Endothelial cell of umbilical vein (primary cell): ENCODE measurements around the gene SETSIP. TPM values are rescaled to one million over a fixed set of nuclear protein-coding genes. Genes with fewer than 3 reads are reported as not detected.

Source experiments
- BruUV-seq: library from RNA; stranded (reverse); fragments of 400-500 nt; replicated peaks from 2 replicates; lab custom pipeline; 2021; lab: Mats Ljungman, UMichigan
- CTCF ChIA-PET: fragments of 300-600, 350-600 bp; sonication (Branson Sonifier 250); formaldehyde crosslinking; loops from one replicate; lab custom pipeline; 2021; ENCODE audit warnings: antibody characterized with exemption, inconsistent platforms; lab: Charles Lee
- POLR2A ChIA-PET: fragments of 300-600, 350-600 bp; sonication (Branson Sonifier 250); formaldehyde crosslinking; loops from one replicate; lab custom pipeline; 2021; ENCODE audit warnings: antibody characterized with exemption, inconsistent platforms; lab: Charles Lee
- DNase-seq: peaks from one replicate; pipeline ENCODE4 v3.0.0-alpha.2; 2011; ENCODE audit warnings: low read depth, low spot score
- FAIRE-seq: peaks from 2 replicates; lab custom pipeline; 2011; peaks lifted over from hg19 to GRCh38; lab: Jason Lieb, UNC
- H2AFZ ChIP-seq: 2 replicates; pipeline ENCODE4 v1.6.0; 2012; ENCODE audit warnings: low read depth, low read length, control low read depth, inconsistent platforms
- H3K27ac ChIP-seq: 2 replicates; pipeline ENCODE4 v1.5.1; 2011; ENCODE audit warnings: low read depth, mild to moderate bottlenecking, control low read depth, low read length, moderate library complexity; ENCODE audit not compliant: insufficient read depth
- H3K27me3 ChIP-seq, 2 experiments: 2 replicates each; pipeline versions ENCODE4 v1.6.0 to v1.6.1; 2011; ENCODE audit warnings: low read length in 2 of 2, mixed read lengths in 1 of 2; ENCODE audit not compliant: control insufficient read depth in 2 of 2, insufficient read depth in 2 of 2
- H3K36me3 ChIP-seq, 2 experiments: 2 replicates in 1 of 2; 3 replicates in 1 of 2; pipeline ENCODE4 v1.5.1; 2011; ENCODE audit warnings: low read length in 2 of 2, mild to moderate bottlenecking in 1 of 2, moderate library complexity in 1 of 2; ENCODE audit not compliant: control insufficient read depth in 2 of 2, insufficient read depth in 2 of 2; ENCODE audit errors: extremely low read depth in 1 of 2
- H3K4me1 ChIP-seq: 3 replicates; pipeline ENCODE4 v1.5.1; 2011; ENCODE audit warnings: mild to moderate bottlenecking, low read length; ENCODE audit not compliant: control insufficient read depth, insufficient read depth; ENCODE audit errors: extremely low read depth
- H3K4me2 ChIP-seq: 2 replicates; pipeline ENCODE4 v1.6.1; 2011; ENCODE audit warnings: low read length, control low read depth, mixed read lengths; ENCODE audit not compliant: insufficient read depth
- H3K4me3 ChIP-seq, 3 experiments: fragments of 200-600 bp in 1 of 3; sonication (generic), shearing (Covaris generic) in 1 of 3; replicated peaks in 1 of 3; 2 replicates each; pipeline ENCODE4 v1.5.1; 2011 to 2016; ENCODE audit warnings: control low read depth in 3 of 3, low read length in 3 of 3, mild to moderate bottlenecking in 2 of 3, inconsistent platforms in 1 of 3, low read depth in 1 of 3, moderate library complexity in 1 of 3; ENCODE audit not compliant: insufficient read depth in 1 of 3
- H3K79me2 ChIP-seq: 2 replicates; pipeline ENCODE4 v1.6.0; 2012; ENCODE audit warnings: low read length, inconsistent platforms; ENCODE audit not compliant: control insufficient read depth, insufficient read depth
- H3K9ac ChIP-seq: replicated peaks from 2 replicates; pipeline ENCODE3; 2011; ENCODE audit warnings: low read length, control low read depth; ENCODE audit not compliant: insufficient read depth; ENCODE audit errors: extremely low read depth
- H3K9me1 ChIP-seq: replicated peaks from 3 replicates; pipeline ENCODE4 v1.6.0; 2011; ENCODE audit warnings: mild to moderate bottlenecking, low read length; ENCODE audit not compliant: control insufficient read depth, insufficient read depth; ENCODE audit errors: extremely low read depth
- H3K9me3 ChIP-seq: replicated peaks from 2 replicates; pipeline ENCODE4 v1.5.1; 2012; ENCODE audit warnings: low read length, inconsistent platforms; ENCODE audit not compliant: control insufficient read depth, insufficient read depth
- H4K20me1 ChIP-seq: replicated peaks from 2 replicates; pipeline ENCODE3; 2011; ENCODE audit warnings: mild to moderate bottlenecking, low read length; ENCODE audit not compliant: control insufficient read depth, insufficient read depth; ENCODE audit errors: extremely low read depth
- GATA2 ChIP-seq: IDR thresholded peaks from 2 replicates; pipeline ENCODE4 v1.7.0; 2011; ENCODE audit warnings: low read depth, mild to moderate bottlenecking, moderate library complexity, mixed read lengths, low read length; ENCODE audit not compliant: insufficient read length, insufficient read depth
- JUN ChIP-seq: IDR thresholded peaks from 2 replicates; pipeline ENCODE4 v1.6.1; 2011; ENCODE audit warnings: borderline replicate concordance, low read depth; ENCODE audit not compliant: insufficient read length, insufficient read depth
- MYC ChIP-seq: IDR thresholded peaks from one replicate; pipeline ENCODE4 v1.6.1; 2011; ENCODE audit warnings: mild to moderate bottlenecking, low read depth, low read length
- POLR2A ChIP-seq: IDR thresholded peaks from 2 replicates; pipeline ENCODE4 v1.6.1; 2012; ENCODE audit warnings: low read depth, mild to moderate bottlenecking, control low read depth, low read length
- POLR2AphosphoS5 ChIP-seq: IDR thresholded peaks from 2 replicates; pipeline ENCODE4 v1.6.1; 2012; ENCODE audit warnings: low read depth, mild to moderate bottlenecking, control low read depth, low read length, moderate library complexity; ENCODE audit not compliant: insufficient read depth
- dilution Hi-C: fragments of 300-500 bp; cut with MboI; formaldehyde crosslinking; loops from one replicate; pipeline ENCODE4 v1.15.0; 2019; ENCODE audit warnings: low sequenced_read_pairs; ENCODE audit not compliant: extremely low pct_ligation_motif_present
- intact Hi-C: fragments of 100-400 bp; cut with micrococcal nuclease; formaldehyde crosslinking; loops from one replicate; pipeline ENCODE4 v1.10.0; 2022
- polyA plus RNA-seq, 4 experiments: library from polyadenylated mRNA; depleted of rRNA in 3 of 4; stranded (reverse) in 3 of 4; unstranded in 1 of 4; fragments of >200 nt; gene quantifications; 2 replicates each; pipeline versions ENCODE4 v1.2.1 to v1.2.3, GENCODE V29; 2011 to 2012; ENCODE audit warnings: missing spikeins in 1 of 4
- total RNA-seq: library from RNA; stranded (reverse); gene quantifications from 2 replicates; pipeline ENCODE4 v1.2.3, GENCODE V29; 2021
- TF ChIP-seq, protein P1 (sequence below), 2 donors: IDR thresholded peaks; 1 replicate in 1 of 2; 2 replicates in 1 of 2; pipeline ENCODE4 v1.5.1; 2011; ENCODE audit warnings: low read length in 2 of 2, mild to moderate bottlenecking in 2 of 2, moderate library complexity in 2 of 2, control low read depth in 1 of 2, inconsistent platforms in 1 of 2, low read depth in 1 of 2; ENCODE audit not compliant: insufficient read depth in 1 of 2; ENCODE audit errors: extremely low read depth in 1 of 2
- TF ChIP-seq, protein P2 (sequence below): IDR thresholded peaks from 2 replicates; pipeline ENCODE4 v1.6.1; 2011; ENCODE audit not compliant: insufficient read depth, insufficient read length

The SETSIP gene
- total and polyA plus RNA-seq, 2 donors (not counting 3 experiments of a cell fraction or from before 2014, with no cell fraction given): not detected

DNA sequence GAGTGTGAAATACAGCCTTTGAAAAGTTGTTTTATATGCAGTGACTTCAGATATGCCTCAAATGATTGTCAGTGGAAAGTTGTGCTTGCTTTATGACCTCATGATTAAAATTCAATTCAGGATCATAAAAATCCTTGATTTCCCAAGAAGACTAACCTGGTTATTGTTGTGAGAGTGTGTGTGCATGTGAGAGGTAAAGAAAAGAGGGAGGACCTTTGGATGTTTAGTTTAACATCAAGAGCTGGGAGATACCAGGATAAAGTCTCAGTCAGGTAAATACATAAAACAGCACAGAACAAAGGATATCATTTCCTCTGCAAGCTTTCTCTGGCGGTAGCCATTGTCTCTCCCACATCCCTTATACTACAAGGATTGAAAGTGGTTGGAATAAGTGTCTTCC is 19.4 kb upstream of the SETSIP start:
- Histone ChIP-seq H3K36me3 (no peaks in the 10 kb centered on the region), H3K9me1 (no peaks in the 10 kb centered on the region), H3K9me3 (no peaks in the 10 kb centered on the region), H4K20me1 (no peaks in the 10 kb centered on the region), H3K4me1 (no peaks in the 10 kb centered on the region), H3K4me3 (no peak overlapping the region), H3K27ac (no peak overlapping the region), H2AFZ (no peak overlapping the region), H3K79me2 (no peaks in the 10 kb centered on the region), H3K4me2 (no peak overlapping the region), H3K27me3 (no peaks in the 10 kb centered on the region), H3K9ac (no peak overlapping the region)
- no peak for TF ChIP-seq MYC
- no peak for TF ChIP-seq POLR2A
- TF ChIP-seq GATA2: no peak
- no peak for TF ChIP-seq JUN
- TF ChIP-seq, protein P1, sequence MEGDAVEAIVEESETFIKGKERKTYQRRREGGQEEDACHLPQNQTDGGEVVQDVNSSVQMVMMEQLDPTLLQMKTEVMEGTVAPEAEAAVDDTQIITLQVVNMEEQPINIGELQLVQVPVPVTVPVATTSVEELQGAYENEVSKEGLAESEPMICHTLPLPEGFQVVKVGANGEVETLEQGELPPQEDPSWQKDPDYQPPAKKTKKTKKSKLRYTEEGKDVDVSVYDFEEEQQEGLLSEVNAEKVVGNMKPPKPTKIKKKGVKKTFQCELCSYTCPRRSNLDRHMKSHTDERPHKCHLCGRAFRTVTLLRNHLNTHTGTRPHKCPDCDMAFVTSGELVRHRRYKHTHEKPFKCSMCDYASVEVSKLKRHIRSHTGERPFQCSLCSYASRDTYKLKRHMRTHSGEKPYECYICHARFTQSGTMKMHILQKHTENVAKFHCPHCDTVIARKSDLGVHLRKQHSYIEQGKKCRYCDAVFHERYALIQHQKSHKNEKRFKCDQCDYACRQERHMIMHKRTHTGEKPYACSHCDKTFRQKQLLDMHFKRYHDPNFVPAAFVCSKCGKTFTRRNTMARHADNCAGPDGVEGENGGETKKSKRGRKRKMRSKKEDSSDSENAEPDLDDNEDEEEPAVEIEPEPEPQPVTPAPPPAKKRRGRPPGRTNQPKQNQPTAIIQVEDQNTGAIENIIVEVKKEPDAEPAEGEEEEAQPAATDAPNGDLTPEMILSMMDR (IDR thresholded peaks at IDR 0.05; ENCODE audit: extremely low read depth in 1 of 2, insufficient read depth in 1 of 2, low read depth in 1 of 2, low read length in 2 of 2): no peak
- TF ChIP-seq, protein P2, sequence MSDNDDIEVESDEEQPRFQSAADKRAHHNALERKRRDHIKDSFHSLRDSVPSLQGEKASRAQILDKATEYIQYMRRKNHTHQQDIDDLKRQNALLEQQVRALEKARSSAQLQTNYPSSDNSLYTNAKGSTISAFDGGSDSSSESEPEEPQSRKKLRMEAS: no peak
- TF ChIP-seq POLR2AphosphoS5: no peak
- CTCF ChIA-PET: no interaction called here
- BruUV-seq: no TSS peak
- dilution Hi-C loops (no loop called here), intact Hi-C loops (no loop called here)
- FAIRE-seq (no peak), DNase-seq (no peak)
- POLR2A ChIA-PET: no interaction called here
